ENCODE measurements around the gene CACNA1G. TPM values are rescaled to one million over a fixed set of nuclear protein-coding genes. Genes with fewer than 3 reads are reported as not detected.

Gene CACNA1G
- total RNA-seq, 6 donors from 2014 or later = under 0.01 to 0.37 (median 0.11) TPM; not detected in 2

DNA sequence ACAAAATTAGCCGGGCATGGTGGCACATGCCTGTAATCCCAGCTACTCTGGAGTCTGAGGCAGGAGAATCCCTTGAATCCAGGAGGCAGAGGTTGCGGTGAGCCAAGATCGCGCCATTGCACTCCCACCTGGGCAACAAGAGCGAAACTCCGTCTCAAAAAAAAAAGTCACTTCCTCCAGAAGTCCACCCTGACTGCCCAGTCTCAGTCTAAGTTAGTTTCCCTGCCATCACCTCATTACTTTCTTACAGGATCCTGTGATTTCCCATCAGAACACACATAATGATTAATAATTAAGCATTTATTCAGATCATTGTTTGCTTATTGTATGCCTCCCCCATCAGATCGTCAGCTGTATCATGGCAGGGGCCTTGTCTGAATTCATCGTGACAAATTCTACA is 105.8 kb downstream of the CACNA1G start:
- no peaks in the 10 kb centered on the region for H3K9me3 ChIP-seq
- no peak for DNase-seq
- H3K4me1 ChIP-seq = peaks cover 10 to 23% (median 13%) of the 10 kb centered on the region in 4 donors
- 93 to 96% methylated on average over 8 of the region's 8 CpGs for WGBS, 2 donors
- H3K27me3 ChIP-seq = no peaks in the 10 kb centered on the region
- H3K4me3 ChIP-seq = no peak overlapping the region
- H3K36me3 ChIP-seq = no peaks in the 10 kb centered on the region
- TF ChIP-seq POLR2AphosphoS5 (IDR thresholded peaks at IDR 0.05) (no peak), EP300 (IDR thresholded peaks at IDR 0.05) (no peak)
- no peak for ATAC-seq (ENCODE audit: low FRiP score in 2 of 2)
- no peak overlapping the region for H3K27ac ChIP-seq

DNA sequence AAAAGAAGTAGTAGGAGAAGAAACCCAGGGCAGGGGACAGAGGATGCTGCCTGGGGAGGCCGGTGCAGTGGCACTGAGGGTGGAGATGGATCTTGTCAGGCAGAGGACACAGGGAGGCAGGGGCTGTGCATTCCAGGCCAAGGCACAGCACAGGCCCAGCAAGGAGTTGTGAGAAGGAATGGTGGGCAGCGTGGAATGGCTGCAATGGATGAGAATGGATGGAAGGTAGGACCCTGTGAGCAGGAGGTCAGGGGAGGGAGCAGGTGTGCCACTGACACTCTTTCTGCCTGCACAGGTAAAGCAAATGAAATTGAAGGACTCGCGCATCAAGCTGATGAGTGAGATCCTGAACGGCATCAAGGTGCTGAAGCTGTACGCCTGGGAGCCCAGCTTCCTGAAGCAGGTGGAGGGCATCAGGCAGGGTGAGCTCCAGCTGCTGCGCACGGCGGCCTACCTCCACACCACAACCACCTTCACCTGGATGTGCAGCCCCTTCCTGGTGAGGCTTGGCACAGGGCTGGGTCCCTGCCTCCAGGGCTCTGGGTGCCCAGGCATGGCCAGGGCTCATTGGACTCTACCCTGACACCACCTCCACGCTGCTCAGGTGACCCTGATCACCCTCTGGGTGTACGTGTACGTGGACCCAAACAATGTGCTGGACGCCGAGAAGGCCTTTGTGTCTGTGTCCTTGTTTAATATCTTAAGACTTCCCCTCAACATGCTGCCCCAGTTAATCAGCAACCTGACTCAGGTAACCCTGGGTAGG is 106.9 kb downstream of the CACNA1G start:
- TF ChIP-seq POLR2AphosphoS5 (IDR thresholded peaks at IDR 0.05) = no peak
- no peak for TF ChIP-seq POLR2A (IDR thresholded peaks at IDR 0.05)
- no peak for TF ChIP-seq EP300 (IDR thresholded peaks at IDR 0.05)
- TF ChIP-seq CTCF (IDR thresholded peaks at IDR 0.05) = no peak
- no peak overlapping the region for H3K4me3 ChIP-seq
- WGBS, 2 donors = 96% methylated on average over 10 to 14 of the region's 14 CpGs
- peaks cover 0 to 13% (median 2%) of the 10 kb centered on the region in 4 donors for H3K4me1 ChIP-seq
- H3K27me3 ChIP-seq = no peaks in the 10 kb centered on the region
- H3K27ac ChIP-seq = no peak overlapping the region
- ATAC-seq (ENCODE audit: low FRiP score in 2 of 2) (no peak), DNase-seq (no peak)
- H3K36me3 ChIP-seq = no peaks in the 10 kb centered on the region
- no peaks in the 10 kb centered on the region for H3K9me3 ChIP-seq

- 51 to 57% methylated on average over 8 of the region's 8 CpGs for WGBS, 2 donors
- no peaks in the 10 kb centered on the region for H3K9me3 ChIP-seq
- DNase-seq (no peak), ATAC-seq (ENCODE audit: low FRiP score in 2 of 2) (no peak)
- no peak overlapping the region for H3K27ac ChIP-seq
- TF ChIP-seq POLR2A (IDR thresholded peaks at IDR 0.05) (no peak), POLR2AphosphoS5 (IDR thresholded peaks at IDR 0.05) (no peak), CTCF (IDR thresholded peaks at IDR 0.05) (no peak), EP300 (IDR thresholded peaks at IDR 0.05) (no peak)
- H3K4me3 ChIP-seq = no peak overlapping the region
- peaks cover 0 to 14% (median 2%) of the 10 kb centered on the region in 4 donors for H3K4me1 ChIP-seq
- H3K36me3 ChIP-seq = no peaks in the 10 kb centered on the region
- no peaks in the 10 kb centered on the region for H3K27me3 ChIP-seq
These were observed 107.7 kb downstream of the CACNA1G start for GRCh38 chr17:50668025-50668837.

DNA sequence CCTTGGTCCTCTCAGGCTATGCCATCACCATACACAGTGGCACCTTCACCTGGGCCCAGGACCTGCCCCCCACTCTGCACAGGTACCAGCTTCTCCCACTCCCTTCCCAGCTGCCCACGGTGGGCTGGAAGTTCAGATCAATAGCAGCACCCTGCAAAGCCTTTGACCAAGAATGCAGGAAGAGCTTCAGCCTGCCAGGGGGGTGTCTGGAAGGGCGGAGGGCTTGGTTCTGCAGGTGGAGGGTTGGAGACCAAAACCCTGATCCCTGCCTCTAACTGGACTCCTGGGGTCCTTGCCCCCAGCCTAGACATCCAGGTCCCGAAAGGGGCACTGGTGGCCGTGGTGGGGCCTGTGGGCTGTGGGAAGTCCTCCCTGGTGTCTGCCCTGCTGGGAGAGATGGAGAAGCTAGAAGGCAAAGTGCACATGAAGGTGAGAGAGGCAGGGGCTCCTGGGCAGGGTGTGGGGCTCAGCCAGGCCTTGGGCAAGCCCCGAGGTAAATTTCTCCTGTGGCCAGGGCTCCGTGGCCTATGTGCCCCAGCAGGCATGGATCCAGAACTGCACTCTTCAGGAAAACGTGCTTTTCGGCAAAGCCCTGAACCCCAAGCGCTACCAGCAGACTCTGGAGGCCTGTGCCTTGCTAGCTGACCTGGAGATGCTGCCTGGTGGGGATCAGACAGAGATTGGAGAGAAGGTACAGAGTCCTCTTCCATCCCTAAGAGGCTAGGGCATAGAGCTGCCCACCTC is 108.5 kb downstream of the CACNA1G start:
- Histone ChIP-seq H3K27me3 (no peaks in the 10 kb centered on the region), H3K27ac (no peak overlapping the region), H3K36me3 (no peaks in the 10 kb centered on the region), H3K4me3 (no peak overlapping the region), H3K4me1 (peaks cover 0 to 14% (median 2%) of the 10 kb centered on the region in 4 donors), H3K9me3 (no peaks in the 10 kb centered on the region)
- DNase-seq (no peak), ATAC-seq (ENCODE audit: low FRiP score in 2 of 2) (no peak)
- no peak for TF ChIP-seq POLR2A (IDR thresholded peaks at IDR 0.05)
- no peak for TF ChIP-seq POLR2AphosphoS5 (IDR thresholded peaks at IDR 0.05)
- TF ChIP-seq CTCF (IDR thresholded peaks at IDR 0.05) = no peak
- no peak for TF ChIP-seq EP300 (IDR thresholded peaks at IDR 0.05)
- WGBS, 2 donors = 89 to 95% methylated on average over 2 to 9 of the region's 9 CpGs

GRCh38 chr17:50672071-50672470 is 111.6 kb downstream of the CACNA1G start:
- TF ChIP-seq POLR2AphosphoS5 (IDR thresholded peaks at IDR 0.05) (no peak), CTCF (IDR thresholded peaks at IDR 0.05) (no peak), POLR2A (IDR thresholded peaks at IDR 0.05) (no peak), EP300 (IDR thresholded peaks at IDR 0.05) (no peak)
- H3K4me1 ChIP-seq = peaks cover 0 to 14% (median 2%) of the 10 kb centered on the region in 4 donors
- H3K27ac ChIP-seq = no peak overlapping the region
- 99% methylated on average over 5 of the region's 5 CpGs for WGBS, 2 donors
- H3K9me3 ChIP-seq = no peaks in the 10 kb centered on the region
- H3K4me3 ChIP-seq = no peak overlapping the region
- no peaks in the 10 kb centered on the region for H3K36me3 ChIP-seq
- no peak for DNase-seq
- ATAC-seq (ENCODE audit: low FRiP score in 2 of 2) = no peak
- no peaks in the 10 kb centered on the region for H3K27me3 ChIP-seq
